ENCODE measurements around the gene SSC5D. TPM values are rescaled to one million over a fixed set of nuclear protein-coding genes. Genes with fewer than 3 reads are reported as not detected.
"Not testable (repeated sequence)": the region's sequence is repeated elsewhere in the genome, so short reads cannot be mapped to it uniquely, and the experiment has no call there.

Gene SSC5D
- total RNA-seq, 2 experiments from 2014 or later = 0.33 TPM; not detected in 1

- no peak for DNase-seq
- CTCF ChIA-PET = no interaction called here
- Mint-ChIP-seq H3K27ac (no peak overlapping the region), H3K9me3 (no peaks in the 10 kb centered on the region), H3K4me3 (no peak overlapping the region), H3K36me3 (no peaks in the 10 kb centered on the region), H3K4me1 (ENCODE audit: low read depth) (no peaks in the 10 kb centered on the region), H3K27me3 (no peaks in the 10 kb centered on the region)
- POLR2A ChIA-PET = no interaction called here
- intact Hi-C loops (cut with micrococcal nuclease) = no loop called here
Measured at GRCh38 chr19:55527197-55528029, 39.2 kb downstream of the SSC5D start.

GRCh38 chr19:55528030-55528803 is 40.0 kb downstream of the SSC5D start:
- H3K9me3 Mint-ChIP-seq = no peaks in the 10 kb centered on the region
- ChIA-PET POLR2A (no interaction called here), CTCF (no interaction called here)
- H3K4me1 Mint-ChIP-seq (ENCODE audit: low read depth) = no peaks in the 10 kb centered on the region
- no peak overlapping the region for H3K4me3 Mint-ChIP-seq
- H3K27ac Mint-ChIP-seq = no peak overlapping the region
- H3K36me3 Mint-ChIP-seq = no peaks in the 10 kb centered on the region
- no peak for DNase-seq
- no peaks in the 10 kb centered on the region for H3K27me3 Mint-ChIP-seq
- intact Hi-C loops (cut with micrococcal nuclease) = no loop called here

- no peaks in the 10 kb centered on the region for H3K36me3 Mint-ChIP-seq
- no peaks in the 10 kb centered on the region for H3K4me1 Mint-ChIP-seq (ENCODE audit: low read depth)
- no peak for DNase-seq
- no peak overlapping the region for H3K27ac Mint-ChIP-seq
- CTCF ChIA-PET = no interaction called here
- intact Hi-C loops (cut with micrococcal nuclease) = no loop called here
- H3K4me3 Mint-ChIP-seq = no peak overlapping the region
- POLR2A ChIA-PET = no interaction called here
- no peaks in the 10 kb centered on the region for H3K27me3 Mint-ChIP-seq
- no peaks in the 10 kb centered on the region for H3K9me3 Mint-ChIP-seq
Measured at GRCh38 chr19:55529636-55530234, 41.5 kb downstream of the SSC5D start.

GRCh38 chr19:55530996-55531395 is 42.8 kb downstream of the SSC5D start:
- intact Hi-C loops (cut with micrococcal nuclease) = no loop called here
- H3K4me3 Mint-ChIP-seq = no peak overlapping the region
- CTCF ChIA-PET = interaction anchor here (1.1 kb wide), 1 partner anchor 16 kb away, joined by 3 read pairs; no protein-coding TSS in a partner anchor
- H3K4me1 Mint-ChIP-seq (ENCODE audit: low read depth) = no peaks in the 10 kb centered on the region
- POLR2A ChIA-PET = no interaction called here
- H3K9me3 Mint-ChIP-seq = no peaks in the 10 kb centered on the region
- no peak overlapping the region for H3K27ac Mint-ChIP-seq
- H3K27me3 Mint-ChIP-seq = no peaks in the 10 kb centered on the region
- no peaks in the 10 kb centered on the region for H3K36me3 Mint-ChIP-seq
- no peak for DNase-seq

GRCh38 chr19:55534280-55534679 is 46.0 kb downstream of the SSC5D start:
- H3K4me1 Mint-ChIP-seq (ENCODE audit: low read depth); H3K27me3 Mint-ChIP-seq; DNase-seq; H3K27ac Mint-ChIP-seq; H3K9me3 Mint-ChIP-seq; intact Hi-C loops (cut with micrococcal nuclease); H3K36me3 Mint-ChIP-seq; H3K4me3 Mint-ChIP-seq; POLR2A ChIA-PET; CTCF ChIA-PET: not testable (repeated sequence)

GRCh38 chr19:55535173-55535964 is 47.1 kb downstream of the SSC5D start:
- Mint-ChIP-seq H3K4me1 (ENCODE audit: low read depth) (no peaks in the 10 kb centered on the region), H3K4me3 (no peak overlapping the region), H3K36me3 (no peaks in the 10 kb centered on the region), H3K27ac (no peak overlapping the region), H3K27me3 (no peaks in the 10 kb centered on the region), H3K9me3 (no peaks in the 10 kb centered on the region)
- POLR2A ChIA-PET = no interaction called here
- intact Hi-C loops (cut with micrococcal nuclease) = no loop called here
- DNase-seq = no peak
- CTCF ChIA-PET = no interaction called here

GRCh38 chr19:55535965-55536350 is 47.7 kb downstream of the SSC5D start:
- Mint-ChIP-seq H3K36me3 (no peaks in the 10 kb centered on the region), H3K27ac (no peak overlapping the region), H3K4me1 (ENCODE audit: low read depth) (no peaks in the 10 kb centered on the region), H3K9me3 (no peaks in the 10 kb centered on the region), H3K27me3 (no peaks in the 10 kb centered on the region), H3K4me3 (no peak overlapping the region)
- intact Hi-C loops (cut with micrococcal nuclease) = no loop called here
- ChIA-PET CTCF (no interaction called here), POLR2A (no interaction called here)
- DNase-seq = no peak

GRCh38 chr19:55536366-55536765 is 48.1 kb downstream of the SSC5D start:
- no peak for DNase-seq
- Mint-ChIP-seq H3K27me3 (no peaks in the 10 kb centered on the region), H3K27ac (no peak overlapping the region), H3K4me1 (ENCODE audit: low read depth) (no peaks in the 10 kb centered on the region), H3K9me3 (no peaks in the 10 kb centered on the region), H3K36me3 (no peaks in the 10 kb centered on the region), H3K4me3 (no peak overlapping the region)
- ChIA-PET POLR2A (no interaction called here), CTCF (no interaction called here)
- intact Hi-C loops (cut with micrococcal nuclease) = no loop called here

GRCh38 chr19:55536951-55537740 is 48.9 kb downstream of the SSC5D start, which contains the start of gene SBK2:
SBK2 (minus strand) TSS chr19:55537133; CDS start chr19:55536294, 839 bp downstream.
- CTCF ChIA-PET = no interaction called here
- Mint-ChIP-seq H3K4me3 (no peak within 1 kb of the TSS), H3K4me1 (ENCODE audit: low read depth) (no peaks in the 10 kb centered on the region), H3K27me3 (no peaks in the 10 kb centered on the region), H3K9me3 (no peaks in the 10 kb centered on the region), H3K36me3 (no peaks in the 10 kb centered on the region), H3K27ac (no peak within 1 kb of the TSS)
- POLR2A ChIA-PET = no interaction called here
- no peak for DNase-seq
- intact Hi-C loops (cut with micrococcal nuclease) = no loop called here

- POLR2A ChIA-PET = no interaction called here
- DNase-seq = no peak
- Mint-ChIP-seq H3K36me3 (no peaks in the 10 kb centered on the region), H3K27ac (no peak overlapping the region), H3K27me3 (no peaks in the 10 kb centered on the region), H3K9me3 (no peaks in the 10 kb centered on the region), H3K4me1 (ENCODE audit: low read depth) (no peaks in the 10 kb centered on the region), H3K4me3 (no peak overlapping the region)
- intact Hi-C loops (cut with micrococcal nuclease) = no loop called here
- CTCF ChIA-PET = no interaction called here
Measured at GRCh38 chr19:55537741-55538111, 49.5 kb downstream of the SSC5D start.

GRCh38 chr19:55538132-55538531 is 49.9 kb downstream of the SSC5D start:
- H3K9me3 Mint-ChIP-seq = no peaks in the 10 kb centered on the region
- H3K27me3 Mint-ChIP-seq = no peaks in the 10 kb centered on the region
- DNase-seq = no peak
- POLR2A ChIA-PET = no interaction called here
- intact Hi-C loops (cut with micrococcal nuclease) = no loop called here
- no peak overlapping the region for H3K4me3 Mint-ChIP-seq
- H3K4me1 Mint-ChIP-seq (ENCODE audit: low read depth) = no peaks in the 10 kb centered on the region
- CTCF ChIA-PET = interaction anchor here (0.6 kb wide), 1 partner anchor 636 kb away, joined by 3 read pairs; no protein-coding TSS in a partner anchor
- no peak overlapping the region for H3K27ac Mint-ChIP-seq
- H3K36me3 Mint-ChIP-seq = no peaks in the 10 kb centered on the region
